Measurements from ENCODE around the gene CCN5. TPM values are rescaled to one million over a fixed set of nuclear protein-coding genes. Genes with fewer than 3 reads are reported as not detected.

CCN5 gene
- total RNA-seq, 1 experiment from 2014 or later: 0.20 TPM

DNA sequence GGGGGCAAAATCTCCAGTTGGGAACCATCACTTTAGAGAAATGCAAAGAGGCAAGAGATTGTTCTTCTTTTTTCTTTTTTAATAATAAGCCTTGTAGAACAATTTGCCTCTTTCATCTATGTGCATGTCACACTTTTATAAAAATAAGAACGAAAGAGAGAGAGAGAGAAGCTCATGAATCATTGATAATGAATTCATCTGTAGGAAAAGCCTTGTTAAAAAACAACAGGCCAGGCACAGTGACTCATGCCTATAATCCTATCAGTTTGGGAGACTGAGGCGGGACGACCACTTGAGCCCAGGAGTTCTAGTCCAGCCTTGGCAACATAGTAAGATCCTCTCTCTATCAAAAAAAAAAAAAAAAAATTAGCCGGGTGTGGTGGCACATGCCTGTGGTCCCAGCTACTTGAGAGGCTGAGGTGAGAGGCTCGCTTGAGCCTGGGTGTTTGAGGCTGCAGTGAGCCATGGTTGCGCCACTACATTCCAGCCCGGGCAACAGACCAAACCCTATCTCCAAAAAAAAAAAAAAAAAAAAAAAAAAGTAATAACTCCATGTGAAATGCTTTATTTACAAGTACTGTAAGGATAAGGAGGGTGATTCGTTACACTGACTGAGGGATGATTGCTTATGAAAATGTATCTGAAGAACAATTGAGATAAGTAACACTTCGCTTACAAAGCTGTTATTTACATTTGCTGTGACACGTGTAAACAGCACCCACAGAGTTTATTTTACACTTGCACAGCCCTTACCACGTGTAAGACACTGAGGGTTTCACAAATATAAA lies 6.0 kb downstream of the CCN5 start:
- no peak overlapping the region for H3K4me3 ChIP-seq
- H3K4me2 ChIP-seq: peak overlapping the region; percentile 17
- no peaks in the 10 kb centered on the region for H3K9me2 ChIP-seq (ENCODE audit: insufficient read depth)
- H3K36me3 ChIP-seq (ENCODE audit: low read depth): no peaks in the 10 kb centered on the region
- H3K79me2 ChIP-seq (ENCODE audit: low read depth): no peaks in the 10 kb centered on the region
- H3K9me3 ChIP-seq (ENCODE audit: insufficient read depth, low read depth): no peaks in the 10 kb centered on the region
- intact Hi-C loops (cut with micrococcal nuclease; ENCODE audit: unreplicated experiment): loop anchor here (1.0 kb wide), 1 partner anchor 8 kb away; no protein-coding TSS in a partner anchor
- TF ChIP-seq, protein P1, sequence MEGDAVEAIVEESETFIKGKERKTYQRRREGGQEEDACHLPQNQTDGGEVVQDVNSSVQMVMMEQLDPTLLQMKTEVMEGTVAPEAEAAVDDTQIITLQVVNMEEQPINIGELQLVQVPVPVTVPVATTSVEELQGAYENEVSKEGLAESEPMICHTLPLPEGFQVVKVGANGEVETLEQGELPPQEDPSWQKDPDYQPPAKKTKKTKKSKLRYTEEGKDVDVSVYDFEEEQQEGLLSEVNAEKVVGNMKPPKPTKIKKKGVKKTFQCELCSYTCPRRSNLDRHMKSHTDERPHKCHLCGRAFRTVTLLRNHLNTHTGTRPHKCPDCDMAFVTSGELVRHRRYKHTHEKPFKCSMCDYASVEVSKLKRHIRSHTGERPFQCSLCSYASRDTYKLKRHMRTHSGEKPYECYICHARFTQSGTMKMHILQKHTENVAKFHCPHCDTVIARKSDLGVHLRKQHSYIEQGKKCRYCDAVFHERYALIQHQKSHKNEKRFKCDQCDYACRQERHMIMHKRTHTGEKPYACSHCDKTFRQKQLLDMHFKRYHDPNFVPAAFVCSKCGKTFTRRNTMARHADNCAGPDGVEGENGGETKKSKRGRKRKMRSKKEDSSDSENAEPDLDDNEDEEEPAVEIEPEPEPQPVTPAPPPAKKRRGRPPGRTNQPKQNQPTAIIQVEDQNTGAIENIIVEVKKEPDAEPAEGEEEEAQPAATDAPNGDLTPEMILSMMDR (conservative IDR thresholded peaks at IDR 0.05): no peak
- TF ChIP-seq EZH2 (IDR thresholded peaks at IDR 0.05; ENCODE audit: low read depth): no peak
- no peaks in the 10 kb centered on the region for H3K27me3 ChIP-seq (ENCODE audit: insufficient read depth, low read depth)
- POLR2A ChIA-PET (ENCODE audit: unreplicated experiment): interaction anchor here (0.7 kb wide), 2 partner anchors 327 to 350 kb away, joined by 6 to 25 read pairs; no protein-coding TSS in a partner anchor
- peak; percentile 72 to 86 for DNase-seq
- H3K27ac ChIP-seq: peak overlapping the region; percentile 40
- CTCF ChIA-PET: interaction anchor here (0.7 to 1.2 kb wide), 2 partner anchors 23 to 314 kb away, joined by 4 read pairs; no protein-coding TSS in a partner anchor
- no TSS peak for BruUV-seq (replicated peaks)
- peaks cover 25% of the 10 kb centered on the region for H3F3A ChIP-seq (ENCODE audit: insufficient read depth, low read depth)
- no peak overlapping the region for H2AFZ ChIP-seq
- no peaks in the 10 kb centered on the region for H4K20me1 ChIP-seq (ENCODE audit: insufficient read depth)
- H3K4me1 ChIP-seq (replicated peaks; ENCODE audit: insufficient read depth): peaks cover 22% of the 10 kb centered on the region

DNA sequence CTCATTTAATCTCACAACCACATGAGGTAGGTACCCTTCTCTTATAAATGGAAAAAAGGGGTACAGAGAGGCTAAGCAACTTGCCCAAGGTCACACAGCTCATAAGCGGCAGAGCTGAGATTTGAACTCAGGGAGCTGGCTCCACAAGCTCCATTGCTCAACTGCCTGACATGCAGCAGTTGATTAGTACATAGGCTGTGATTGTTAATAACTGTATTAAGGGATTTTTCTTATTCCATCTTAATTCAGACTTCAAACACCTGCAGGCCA lies 6.6 kb downstream of the CCN5 start:
- H3K9me2 ChIP-seq (ENCODE audit: insufficient read depth): no peaks in the 10 kb centered on the region
- no peaks in the 10 kb centered on the region for H4K20me1 ChIP-seq (ENCODE audit: insufficient read depth)
- peak overlapping the region; percentile 40 for H3K27ac ChIP-seq
- no peak for TF ChIP-seq EZH2 (IDR thresholded peaks at IDR 0.05; ENCODE audit: low read depth)
- TF ChIP-seq, protein P1 (conservative IDR thresholded peaks at IDR 0.05): no peak
- no peak for DNase-seq
- no TSS peak for BruUV-seq (replicated peaks)
- no peaks in the 10 kb centered on the region for H3K36me3 ChIP-seq (ENCODE audit: low read depth)
- CTCF ChIA-PET: interaction anchor here (1.2 kb wide), 1 partner anchor 24 kb away, joined by 4 read pairs; no protein-coding TSS in a partner anchor
- no peaks in the 10 kb centered on the region for H3K27me3 ChIP-seq (ENCODE audit: insufficient read depth, low read depth)
- no peak overlapping the region for H2AFZ ChIP-seq
- POLR2A ChIA-PET (ENCODE audit: unreplicated experiment): no interaction called here
- H3K4me2 ChIP-seq: peak overlapping the region; percentile 17
- no peaks in the 10 kb centered on the region for H3K79me2 ChIP-seq (ENCODE audit: low read depth)
- H3K4me1 ChIP-seq (replicated peaks; ENCODE audit: insufficient read depth): peaks cover 22% of the 10 kb centered on the region
- H3K9me3 ChIP-seq (ENCODE audit: insufficient read depth, low read depth): no peaks in the 10 kb centered on the region
- H3K4me3 ChIP-seq: no peak overlapping the region
- peaks cover 23% of the 10 kb centered on the region for H3F3A ChIP-seq (ENCODE audit: insufficient read depth, low read depth)
- intact Hi-C loops (cut with micrococcal nuclease; ENCODE audit: unreplicated experiment): loop anchor here (1.0 kb wide), 1 partner anchor 8 kb away; no protein-coding TSS in a partner anchor

DNA sequence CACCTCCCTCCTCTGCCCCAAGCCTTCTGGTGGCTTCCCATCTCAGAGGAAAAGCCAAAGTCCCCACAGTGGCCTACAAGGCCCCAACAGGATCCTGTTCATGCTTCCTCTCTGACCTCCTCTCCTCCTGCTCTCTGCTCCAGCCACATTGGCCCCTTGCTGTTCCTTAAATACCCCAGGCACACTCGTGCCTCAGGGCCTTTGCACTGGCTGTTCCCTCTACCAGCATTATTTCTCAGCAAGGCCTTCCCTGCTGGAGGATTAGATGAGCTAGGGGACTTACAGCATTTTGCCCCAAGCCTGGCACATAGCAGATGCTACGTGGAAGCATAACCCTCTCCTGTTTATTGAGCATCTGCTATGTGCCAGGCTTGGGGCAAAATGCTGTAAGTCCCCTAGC lies 7.8 kb downstream of the CCN5 start:
- H3F3A ChIP-seq (ENCODE audit: insufficient read depth, low read depth): peaks cover 24% of the 10 kb centered on the region
- BruUV-seq (replicated peaks): no TSS peak
- H3K79me2 ChIP-seq (ENCODE audit: low read depth): no peaks in the 10 kb centered on the region
- H3K9me3 ChIP-seq (ENCODE audit: insufficient read depth, low read depth): no peaks in the 10 kb centered on the region
- TF ChIP-seq, protein P1 (conservative IDR thresholded peaks at IDR 0.05): no peak
- TF ChIP-seq EZH2 (IDR thresholded peaks at IDR 0.05; ENCODE audit: low read depth): no peak
- no peak overlapping the region for H3K27ac ChIP-seq
- H4K20me1 ChIP-seq (ENCODE audit: insufficient read depth): no peaks in the 10 kb centered on the region
- no peaks in the 10 kb centered on the region for H3K27me3 ChIP-seq (ENCODE audit: insufficient read depth, low read depth)
- DNase-seq: no peak
- H3K4me2 ChIP-seq: no peak overlapping the region
- H3K9me2 ChIP-seq (ENCODE audit: insufficient read depth): no peaks in the 10 kb centered on the region
- H3K36me3 ChIP-seq (ENCODE audit: low read depth): no peaks in the 10 kb centered on the region
- peaks cover 23% of the 10 kb centered on the region for H3K4me1 ChIP-seq (replicated peaks; ENCODE audit: insufficient read depth)
- H3K4me3 ChIP-seq: no peak overlapping the region
- no peak overlapping the region for H2AFZ ChIP-seq
- CTCF ChIA-PET: no interaction called here
- intact Hi-C loops (cut with micrococcal nuclease; ENCODE audit: unreplicated experiment): no loop called here
- POLR2A ChIA-PET (ENCODE audit: unreplicated experiment): no interaction called here

Measured in PC-9 (cell line).